GM18861 (cell line): ENCODE measurements around the gene WBP11.

Experiments used
- ATAC-seq: cut with Tn5 transposase; IDR thresholded peaks from one replicate; pipeline ENCODE4 v1.9.1; 2021; ENCODE audit not compliant: unreplicated experiment

Gene WBP11

DNA sequence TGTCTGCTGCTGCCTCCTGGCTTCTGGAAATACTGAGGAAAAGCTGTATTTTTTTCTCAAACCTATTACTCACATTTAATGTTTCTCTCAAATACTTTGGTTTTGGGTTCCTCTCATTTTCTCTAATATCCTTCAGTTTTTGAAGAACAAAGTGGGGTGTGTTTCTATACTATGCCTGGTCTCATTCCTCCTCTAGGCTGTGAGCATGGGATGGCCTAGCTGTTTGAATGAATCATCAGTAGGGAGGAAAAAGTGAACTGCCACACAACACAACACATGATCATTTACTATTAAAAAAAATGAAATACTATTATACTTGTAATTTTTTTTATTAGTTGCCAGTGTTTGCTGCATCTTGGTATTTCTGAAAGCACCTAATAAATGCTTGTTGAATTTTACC, 22.0 kb upstream of the WBP11 start:
- no peak for ATAC-seq

DNA sequence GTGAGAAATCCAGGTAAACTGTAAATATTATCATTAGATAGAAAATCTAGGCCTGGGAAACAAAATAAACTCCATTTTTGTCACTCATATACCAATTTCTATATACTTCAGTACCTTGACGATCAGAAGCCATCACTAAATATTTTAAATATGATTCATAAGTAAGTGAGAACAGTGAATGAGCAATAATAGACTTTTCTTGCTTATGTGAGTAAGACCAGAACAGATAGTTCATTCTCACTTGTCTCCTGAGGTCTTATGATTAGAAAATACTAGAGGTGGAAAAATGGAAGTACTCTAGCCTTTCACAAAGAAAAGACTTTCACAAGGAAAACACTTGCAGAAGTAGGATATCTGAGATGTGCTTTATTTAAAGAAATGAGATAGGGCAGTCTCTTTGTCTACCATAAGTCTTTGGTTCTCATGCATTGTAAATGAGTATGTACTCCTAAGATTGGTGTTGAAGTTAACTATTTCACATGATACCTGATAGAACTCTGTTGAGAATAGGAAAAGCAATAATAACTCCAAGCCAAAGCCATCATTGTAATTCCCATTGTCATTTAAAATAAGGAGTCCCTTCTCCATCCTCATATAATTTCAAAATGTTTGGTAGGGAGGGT, 20.8 kb upstream of the WBP11 start:
- ATAC-seq: no peak

- ATAC-seq: no peak
These were observed 10.7 kb upstream of the WBP11 start, which contains the start of gene SMCO3 for GRCh38 chr12:14814014-14814413. SMCO3 (minus strand) TSS chr12:14814182; CDS start chr12:14806680, 7,502 bp downstream.

GRCh38 chr12:14811486-14811885, 8.2 kb upstream of the WBP11 start:
- ATAC-seq: no peak

DNA sequence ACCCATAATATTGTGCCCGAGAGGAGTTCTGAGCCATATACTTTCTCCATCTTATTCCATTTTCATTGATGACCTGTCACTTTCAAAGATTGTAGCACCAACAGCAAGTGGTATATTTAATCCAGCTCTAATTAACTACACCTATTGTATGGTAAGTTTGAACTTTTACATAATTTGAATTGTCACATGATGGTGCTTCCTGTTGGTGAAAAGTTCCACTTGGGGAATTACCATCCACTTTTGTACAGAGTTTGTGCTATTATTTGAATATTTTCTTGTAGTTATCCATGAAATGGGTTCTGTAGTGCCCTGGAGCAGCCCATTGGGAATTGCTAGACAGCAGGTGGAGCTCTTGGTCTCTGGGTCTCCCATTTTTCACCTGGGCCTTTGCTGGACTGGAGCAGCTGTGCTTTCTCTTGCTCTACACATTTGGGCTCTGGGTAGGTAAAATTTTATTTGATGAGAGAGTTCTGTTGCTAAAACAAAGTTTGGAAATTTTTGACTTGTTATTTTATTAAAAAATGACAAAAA, 7.7 kb upstream of the WBP11 start:
- no peak for ATAC-seq

DNA sequence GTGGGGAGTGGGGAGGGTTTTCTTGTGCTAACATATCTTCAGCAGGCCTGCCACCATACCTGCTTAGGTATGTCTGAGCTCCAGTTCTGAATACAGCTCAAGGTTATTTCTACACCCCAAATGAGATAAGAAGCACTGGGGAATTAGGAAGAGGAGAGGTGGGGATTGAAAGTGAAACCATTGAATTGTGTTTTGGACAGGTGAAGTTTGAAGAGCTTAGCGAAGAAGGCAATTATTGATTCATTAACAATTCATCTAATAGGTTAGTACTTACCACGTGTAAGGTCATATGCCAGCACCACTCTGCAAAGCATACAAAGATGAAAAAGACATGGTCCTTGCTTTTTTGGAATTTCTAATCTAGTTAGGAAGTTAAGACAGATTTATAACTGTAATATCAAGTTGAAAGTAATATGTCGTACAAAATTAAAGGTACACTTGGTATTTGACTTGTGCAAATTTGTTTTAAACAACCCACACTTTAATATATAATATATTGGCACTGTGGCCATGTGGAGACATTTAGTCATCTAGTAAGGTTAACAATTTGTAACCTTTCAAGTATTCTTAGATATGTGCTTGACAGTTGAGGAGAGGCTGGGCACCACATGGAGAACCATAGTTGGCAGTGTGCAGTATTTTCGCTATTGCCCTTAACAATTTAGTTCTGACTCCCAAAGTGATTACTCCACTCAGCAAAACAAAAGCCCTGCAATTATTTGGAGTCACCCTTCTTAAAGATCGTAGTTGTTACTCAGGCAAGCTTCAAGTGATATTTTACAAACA, 7.1 kb upstream of the WBP11 start:
- ATAC-seq: no peak

DNA sequence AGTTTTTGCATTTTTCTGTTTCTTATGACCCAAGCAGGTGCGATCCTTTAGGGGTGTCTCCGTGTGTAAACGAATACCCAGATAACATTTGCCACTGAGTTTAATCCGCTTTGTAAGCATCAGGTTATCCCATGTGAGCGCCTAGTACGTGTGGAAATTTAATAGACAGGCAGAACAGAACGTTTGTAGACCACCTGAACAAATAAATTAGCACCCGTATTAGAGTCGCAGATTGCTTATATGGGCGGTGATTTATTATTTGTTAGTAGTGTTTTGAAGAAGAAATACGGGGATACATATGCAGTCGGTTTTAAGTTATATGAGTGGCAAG, 517 bp upstream of the WBP11 start:
- peak; percentile 3 for ATAC-seq

GRCh38 chr12:14802721-14803010, 612 bp downstream of the WBP11 start:
- no peak for ATAC-seq

DNA sequence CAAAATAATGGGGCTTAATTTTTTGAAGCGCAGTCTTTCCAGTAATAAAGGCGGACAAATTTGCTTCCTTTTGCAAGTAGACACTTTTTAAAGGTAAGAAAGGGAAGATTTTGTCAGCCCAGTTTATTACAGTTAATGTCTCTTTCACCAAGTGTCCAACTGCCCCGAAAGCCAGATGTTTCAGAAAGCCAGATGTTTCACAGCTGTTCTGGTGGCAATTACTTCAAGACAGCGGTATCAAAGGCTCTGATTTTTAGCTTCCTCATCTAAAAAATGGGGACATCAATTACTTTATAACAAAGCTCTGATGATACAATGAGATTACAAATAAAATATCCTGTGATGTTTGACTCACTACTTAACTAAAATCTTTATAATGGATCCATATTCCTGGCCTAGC, 1.0 kb downstream of the WBP11 start:
- ATAC-seq: no peak

GRCh38 chr12:14795028-14795448, 8.2 kb downstream of the WBP11 start:
- no peak for ATAC-seq

- ATAC-seq: no peak
These were observed 17.7 kb downstream of the WBP11 start for GRCh38 chr12:14785568-14785967.

GRCh38 chr12:14784471-14784870, 18.8 kb downstream of the WBP11 start:
- no peak for ATAC-seq

DNA sequence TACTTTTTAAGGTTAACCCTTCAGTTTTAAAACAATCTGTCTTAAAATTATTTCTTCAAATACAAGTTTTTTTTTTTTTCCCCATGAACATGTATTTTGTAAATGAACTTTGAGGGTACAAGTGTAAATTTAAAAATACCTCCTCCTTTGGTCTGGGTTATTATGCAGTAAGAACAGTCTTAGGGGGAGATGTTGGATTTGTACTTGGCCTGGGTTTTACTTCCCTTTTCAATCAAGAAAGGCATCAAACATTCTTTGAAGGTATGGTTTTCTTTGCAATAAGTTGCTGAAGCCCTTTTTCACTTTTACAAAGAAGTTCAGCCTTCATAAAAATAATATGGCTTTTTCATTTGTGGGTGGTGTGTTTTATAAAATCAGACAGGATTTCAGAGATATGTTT, 20.5 kb downstream of the WBP11 start:
- no peak for ATAC-seq

- ATAC-seq: no peak
These were observed 21.7 kb downstream of the WBP11 start for GRCh38 chr12:14781563-14781962.

DNA sequence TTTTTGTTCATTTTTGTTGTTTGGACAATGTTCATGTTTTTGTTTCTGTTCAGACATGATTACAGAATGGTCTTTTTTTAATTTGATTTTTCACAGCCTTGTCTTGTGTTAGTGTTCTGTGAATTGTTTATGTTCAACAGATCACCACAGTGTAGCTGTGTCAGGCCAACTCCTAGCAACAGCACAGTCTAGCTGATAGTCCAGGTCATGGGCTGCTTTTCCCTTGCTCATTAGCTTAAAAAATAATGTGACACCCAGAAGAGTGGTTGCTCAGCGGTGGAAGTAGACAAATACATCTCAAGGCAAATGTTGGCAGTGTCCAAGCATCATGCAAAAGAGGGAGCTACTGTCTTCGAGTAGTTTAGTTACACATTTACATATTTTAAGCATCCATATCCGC, 22.4 kb downstream of the WBP11 start:
- ATAC-seq: no peak

DNA sequence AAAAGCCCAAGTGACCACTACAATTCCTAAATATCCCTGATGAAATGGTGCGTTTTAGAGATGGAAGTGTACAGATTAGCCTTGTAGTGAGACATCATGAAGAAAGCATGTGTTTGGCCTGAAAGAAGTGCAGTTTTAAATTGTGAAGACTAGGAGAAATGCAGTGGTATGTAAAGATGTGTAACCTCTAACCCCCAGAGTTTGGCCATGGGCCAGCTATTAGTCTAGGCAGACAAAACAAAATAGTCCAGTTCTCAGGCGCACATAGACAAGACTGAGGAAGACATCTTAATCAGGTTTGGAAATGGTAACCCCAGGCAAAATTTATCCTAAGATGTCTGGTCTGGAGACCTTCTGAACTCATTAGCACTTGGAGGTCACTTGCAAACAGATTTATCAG, 23.4 kb downstream of the WBP11 start:
- ATAC-seq: no peak

DNA sequence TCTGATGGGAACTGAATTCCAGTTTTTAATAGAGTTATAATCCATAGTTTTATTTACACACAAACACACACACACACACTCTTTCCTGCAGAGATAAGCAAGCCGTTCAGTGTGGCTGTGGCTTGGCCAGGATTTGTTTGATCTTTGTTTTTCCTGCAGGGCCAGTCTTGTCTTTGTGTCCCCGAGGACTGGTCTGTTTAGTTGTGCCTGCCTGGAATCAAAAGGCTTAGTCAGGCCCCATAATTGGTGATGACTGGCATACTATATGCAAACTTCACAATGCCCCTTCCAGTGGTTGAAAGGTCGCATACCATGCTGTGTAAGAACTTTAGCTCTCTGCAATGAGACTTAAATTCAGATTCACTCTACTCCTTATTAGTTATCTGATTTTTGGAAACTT, 26.0 kb downstream of the WBP11 start:
- no peak for ATAC-seq

DNA sequence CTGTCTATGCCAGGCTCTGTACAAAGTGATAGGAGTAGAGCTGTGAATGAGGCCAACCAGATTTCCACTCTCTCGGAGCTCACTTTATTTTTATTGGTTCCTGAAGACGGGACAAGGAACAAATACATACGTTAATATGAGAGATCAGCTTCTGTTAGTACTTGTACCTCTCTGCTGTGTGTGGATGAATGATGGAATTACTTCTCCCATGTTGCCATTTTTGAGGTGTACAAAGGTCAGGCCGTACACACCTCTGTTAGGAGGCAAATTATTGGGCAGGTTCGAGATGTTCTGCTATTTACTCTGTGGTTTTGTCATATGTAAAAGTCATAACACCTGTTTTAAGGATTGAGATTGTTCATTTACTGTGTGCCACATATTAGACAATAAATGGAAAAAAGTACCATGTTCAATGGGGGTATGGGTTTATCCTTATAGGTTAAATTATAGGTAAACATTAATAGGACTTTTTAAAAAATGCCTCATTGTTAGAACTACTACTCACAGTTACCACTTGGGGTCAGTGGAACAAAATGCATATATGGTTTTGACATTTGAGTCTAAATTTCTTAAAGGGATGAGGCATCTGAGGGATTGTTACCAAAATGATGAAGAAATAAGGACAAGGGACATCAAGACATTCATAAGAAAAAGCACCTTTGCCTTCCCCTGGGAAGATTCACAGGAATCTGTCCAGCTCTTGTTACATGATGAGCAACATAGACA, 26.9 kb downstream of the WBP11 start:
- ATAC-seq: no peak

GRCh38 chr12:14775636-14775980, 27.7 kb downstream of the WBP11 start:
- ATAC-seq: no peak

- no peak for ATAC-seq
These were observed 28.2 kb downstream of the WBP11 start for GRCh38 chr12:14774906-14775635.

DNA sequence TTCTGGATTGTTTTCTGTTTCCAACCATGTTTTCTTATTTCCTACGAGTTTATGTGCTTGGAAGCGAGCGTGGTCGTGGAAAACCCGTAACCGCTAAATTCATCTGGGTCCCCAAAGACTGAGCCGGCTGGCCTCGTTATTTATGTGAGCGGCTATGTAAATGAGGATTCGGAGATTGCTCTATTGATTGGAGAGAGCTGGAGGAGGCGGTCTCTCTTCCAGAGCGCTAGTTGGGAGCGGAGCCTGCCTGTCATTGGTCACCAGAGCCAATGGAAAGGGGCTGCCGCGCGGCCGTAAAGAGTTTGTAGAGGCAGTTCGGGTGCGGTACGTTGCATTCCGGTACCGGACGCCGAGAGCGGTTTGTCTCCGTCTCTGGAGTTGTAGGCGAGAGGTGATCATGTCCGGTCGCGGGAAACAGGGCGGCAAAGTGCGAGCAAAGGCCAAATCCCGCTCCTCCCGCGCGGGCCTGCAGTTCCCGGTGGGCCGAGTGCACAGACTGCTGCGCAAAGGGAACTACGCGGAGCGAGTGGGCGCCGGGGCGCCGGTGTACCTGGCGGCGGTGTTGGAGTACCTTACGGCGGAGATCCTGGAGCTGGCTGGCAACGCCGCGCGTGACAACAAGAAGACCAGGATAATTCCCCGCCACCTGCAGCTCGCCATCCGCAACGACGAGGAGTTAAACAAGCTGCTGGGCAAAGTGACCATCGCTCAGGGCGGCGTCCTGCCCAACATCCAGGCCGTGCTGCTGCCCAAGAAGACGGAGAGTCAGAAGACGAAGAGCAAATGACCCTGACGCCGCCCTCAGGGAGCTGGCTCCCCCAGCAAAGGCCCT, 29.0 kb downstream of the WBP11 start:
- peak; percentile 51 for ATAC-seq
